B cell (primary cell): Measurements from ENCODE around the gene HTR1D.

Experiments used
- CTCF ChIP-seq: fragments of 200-600 bp; IDR thresholded peaks from one replicate; pipeline ENCODE4 v1.8.0; 2022; ENCODE audit warnings: antibody characterized with exemption, mild to moderate bottlenecking
- EZH2 ChIP-seq: IDR thresholded peaks from 2 replicates; pipeline ENCODE4 v1.6.1; 2012; ENCODE audit warnings: borderline replicate concordance, low read depth, mild to moderate bottlenecking, moderate library complexity, low read length; ENCODE audit not compliant: insufficient read depth, poor library complexity, severe bottlenecking

DNA sequence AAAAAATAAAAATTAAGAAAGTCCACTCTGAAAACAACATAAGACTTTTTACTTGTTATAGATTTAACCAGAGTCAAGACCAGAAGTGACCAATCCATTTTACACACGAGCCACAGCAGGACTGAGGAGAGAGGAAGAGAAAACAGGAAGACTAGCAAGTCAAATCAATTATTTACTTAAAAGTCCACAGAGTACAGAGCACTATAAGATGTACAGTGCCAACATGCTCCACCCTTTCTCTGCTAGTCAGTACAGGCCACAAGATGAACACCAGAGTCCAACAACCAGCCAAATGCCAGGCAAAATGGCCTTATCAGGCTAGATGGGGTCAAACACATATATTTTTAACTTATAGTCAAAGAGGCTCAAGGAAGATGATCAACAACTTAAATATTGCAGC lies 68.2 kb downstream of the HTR1D start:
- no peak for TF ChIP-seq CTCF
- no peak for TF ChIP-seq EZH2
